Peyer's patch (tissue), 4 donors: ENCODE results near the gene VTI1A.

Source experiments
- POLR2A ChIP-seq, 2 donors: fragments of 450-650 bp; IDR thresholded peaks; one replicate each; pipeline ENCODE4 v1.5.1; 2017; ENCODE audit warnings: antibody characterized with exemption in 2 of 2, mild to moderate bottlenecking in 2 of 2, moderate library complexity in 2 of 2
- TF ChIP-seq, protein P1 (sequence below), 6 experiments: fragments of 450-650 bp in 4 of 6; fragments of 200-600 bp in 2 of 6; sonication (generic) in 1 of 6; IDR thresholded peaks; one replicate each; pipeline ENCODE4 v1.5.1; 2017 to 2019; ENCODE audit warnings: antibody characterized with exemption in 6 of 6, mild to moderate bottlenecking in 3 of 6, moderate library complexity in 1 of 6

DNA sequence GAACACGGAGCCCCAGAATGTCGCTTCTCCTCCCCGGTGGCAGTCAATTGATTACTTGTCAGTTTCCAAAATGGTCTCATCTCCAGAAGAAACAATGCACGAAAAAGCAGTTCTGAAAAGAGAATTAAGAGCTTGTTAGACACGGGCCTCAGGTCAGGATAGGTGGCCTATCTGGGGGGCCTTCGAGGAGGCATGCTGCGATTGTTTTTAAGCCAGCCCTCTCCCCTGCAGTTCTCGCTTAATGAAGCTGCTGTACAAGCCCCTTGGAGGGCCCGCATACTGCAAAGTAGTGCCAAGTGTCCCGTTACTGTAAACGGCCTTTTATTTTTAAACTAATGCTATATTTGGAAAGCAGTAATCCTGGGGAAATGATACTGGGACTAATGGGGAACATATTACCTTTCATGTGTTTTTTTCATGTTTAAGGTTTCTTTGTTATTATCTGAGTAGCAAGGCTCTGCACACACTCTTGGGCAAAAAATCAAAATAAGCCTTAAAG, 388.3 kb downstream of the VTI1A start:
- TF ChIP-seq, protein P1, sequence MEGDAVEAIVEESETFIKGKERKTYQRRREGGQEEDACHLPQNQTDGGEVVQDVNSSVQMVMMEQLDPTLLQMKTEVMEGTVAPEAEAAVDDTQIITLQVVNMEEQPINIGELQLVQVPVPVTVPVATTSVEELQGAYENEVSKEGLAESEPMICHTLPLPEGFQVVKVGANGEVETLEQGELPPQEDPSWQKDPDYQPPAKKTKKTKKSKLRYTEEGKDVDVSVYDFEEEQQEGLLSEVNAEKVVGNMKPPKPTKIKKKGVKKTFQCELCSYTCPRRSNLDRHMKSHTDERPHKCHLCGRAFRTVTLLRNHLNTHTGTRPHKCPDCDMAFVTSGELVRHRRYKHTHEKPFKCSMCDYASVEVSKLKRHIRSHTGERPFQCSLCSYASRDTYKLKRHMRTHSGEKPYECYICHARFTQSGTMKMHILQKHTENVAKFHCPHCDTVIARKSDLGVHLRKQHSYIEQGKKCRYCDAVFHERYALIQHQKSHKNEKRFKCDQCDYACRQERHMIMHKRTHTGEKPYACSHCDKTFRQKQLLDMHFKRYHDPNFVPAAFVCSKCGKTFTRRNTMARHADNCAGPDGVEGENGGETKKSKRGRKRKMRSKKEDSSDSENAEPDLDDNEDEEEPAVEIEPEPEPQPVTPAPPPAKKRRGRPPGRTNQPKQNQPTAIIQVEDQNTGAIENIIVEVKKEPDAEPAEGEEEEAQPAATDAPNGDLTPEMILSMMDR (IDR thresholded peaks at IDR 0.05): no peak
- no peak for TF ChIP-seq POLR2A (IDR thresholded peaks at IDR 0.05)
